SK-N-SH treated with all-trans-retinoic acid at 6 μM for 48 hours (cell line): Measurements from ENCODE around the gene RASSF5.

Source experiments
- CSDC2 ChIP-seq: fragments of 250-450 bp; sonication (Bioruptor Pico); IDR thresholded peaks from 2 replicates; pipeline ENCODE4 v1.5.0; 2020; ENCODE audit warnings: mild to moderate bottlenecking, moderate library complexity
- RARB ChIP-seq: fragments of 250-450 bp; sonication (Bioruptor Pico); IDR thresholded peaks from 2 replicates; pipeline ENCODE4 v1.8.0; 2021; ENCODE audit warnings: mild to moderate bottlenecking, moderate library complexity
- ZC3H10 ChIP-seq: fragments of 250-450 bp; sonication (Bioruptor Pico); IDR thresholded peaks from 2 replicates; pipeline ENCODE4 v1.5.1; 2021; ENCODE audit warnings: mild to moderate bottlenecking, moderate library complexity
- ZFP30 ChIP-seq: fragments of 450-650 bp; formaldehyde crosslinking; IDR thresholded peaks from 2 replicates; pipeline ENCODE4 v1.5.0; 2022; ENCODE audit warnings: mild to moderate bottlenecking, moderate library complexity
- ZNF70 ChIP-seq: fragments of 450-650 bp; formaldehyde crosslinking; IDR thresholded peaks from 2 replicates; pipeline ENCODE4 v1.5.0; 2020; ENCODE audit warnings: mild to moderate bottlenecking, moderate library complexity
- TF ChIP-seq, protein P1 (sequence below): fragments of 250-450 bp; sonication (Bioruptor Pico); IDR thresholded peaks from 2 replicates; pipeline ENCODE4 v1.8.0; 2020; ENCODE audit warnings: mild to moderate bottlenecking, moderate library complexity, borderline replicate concordance
- TF ChIP-seq, protein P2 (sequence below): fragments of 250-450 bp; sonication (Bioruptor Pico); IDR thresholded peaks from 2 replicates; pipeline ENCODE4 v1.5.1; 2020; ENCODE audit warnings: low read depth, mild to moderate bottlenecking, moderate library complexity

DNA sequence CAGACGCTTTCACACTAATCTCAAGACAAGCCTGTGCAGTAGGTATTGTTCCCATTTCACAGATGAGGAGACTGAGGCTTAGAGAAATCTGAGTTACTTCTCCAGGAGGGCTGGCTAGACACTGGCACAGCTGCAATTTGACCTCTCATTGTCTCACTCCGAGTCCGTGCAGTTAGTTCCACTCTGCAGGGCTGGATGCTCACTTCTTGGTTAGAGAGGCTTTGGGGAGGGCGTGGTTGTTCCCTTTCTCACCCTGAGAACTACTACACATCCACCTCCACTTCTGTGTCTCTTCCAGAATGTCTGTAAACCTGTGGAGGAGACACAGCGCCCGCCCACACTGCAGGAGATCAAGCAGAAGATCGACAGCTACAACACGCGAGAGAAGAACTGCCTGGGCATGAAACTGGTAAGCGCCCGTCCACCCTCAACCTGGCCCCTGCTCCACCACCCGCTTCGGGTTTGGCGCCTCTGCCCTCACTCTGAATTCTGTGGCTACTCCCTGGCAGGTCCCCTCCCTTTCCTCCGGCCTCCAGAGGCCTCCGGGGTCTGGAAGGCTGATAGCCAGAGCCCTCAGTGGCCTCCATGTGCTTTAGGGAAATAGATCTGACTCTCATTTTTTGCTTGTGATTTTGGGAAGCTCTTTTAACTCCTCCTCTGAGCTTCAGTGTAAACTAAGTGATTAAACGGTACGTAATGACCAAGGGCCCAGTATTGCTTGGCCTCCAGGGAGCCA, 75.8 kb downstream of the RASSF5 start:
- TF ChIP-seq CSDC2 (CRISPR knock-in tag) = no peak
- TF ChIP-seq RARB (CRISPR knock-in tag) = no peak
- TF ChIP-seq, protein P1, sequence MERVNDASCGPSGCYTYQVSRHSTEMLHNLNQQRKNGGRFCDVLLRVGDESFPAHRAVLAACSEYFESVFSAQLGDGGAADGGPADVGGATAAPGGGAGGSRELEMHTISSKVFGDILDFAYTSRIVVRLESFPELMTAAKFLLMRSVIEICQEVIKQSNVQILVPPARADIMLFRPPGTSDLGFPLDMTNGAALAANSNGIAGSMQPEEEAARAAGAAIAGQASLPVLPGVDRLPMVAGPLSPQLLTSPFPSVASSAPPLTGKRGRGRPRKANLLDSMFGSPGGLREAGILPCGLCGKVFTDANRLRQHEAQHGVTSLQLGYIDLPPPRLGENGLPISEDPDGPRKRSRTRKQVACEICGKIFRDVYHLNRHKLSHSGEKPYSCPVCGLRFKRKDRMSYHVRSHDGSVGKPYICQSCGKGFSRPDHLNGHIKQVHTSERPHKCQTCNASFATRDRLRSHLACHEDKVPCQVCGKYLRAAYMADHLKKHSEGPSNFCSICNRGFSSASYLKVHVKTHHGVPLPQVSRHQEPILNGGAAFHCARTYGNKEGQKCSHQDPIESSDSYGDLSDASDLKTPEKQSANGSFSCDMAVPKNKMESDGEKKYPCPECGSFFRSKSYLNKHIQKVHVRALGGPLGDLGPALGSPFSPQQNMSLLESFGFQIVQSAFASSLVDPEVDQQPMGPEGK = no peak
- TF ChIP-seq ZFP30 (CRISPR knock-in tag) = no peak
- no peak for TF ChIP-seq ZNF70 (CRISPR knock-in tag)
- no peak for TF ChIP-seq ZC3H10 (CRISPR knock-in tag)
- TF ChIP-seq, protein P2, sequence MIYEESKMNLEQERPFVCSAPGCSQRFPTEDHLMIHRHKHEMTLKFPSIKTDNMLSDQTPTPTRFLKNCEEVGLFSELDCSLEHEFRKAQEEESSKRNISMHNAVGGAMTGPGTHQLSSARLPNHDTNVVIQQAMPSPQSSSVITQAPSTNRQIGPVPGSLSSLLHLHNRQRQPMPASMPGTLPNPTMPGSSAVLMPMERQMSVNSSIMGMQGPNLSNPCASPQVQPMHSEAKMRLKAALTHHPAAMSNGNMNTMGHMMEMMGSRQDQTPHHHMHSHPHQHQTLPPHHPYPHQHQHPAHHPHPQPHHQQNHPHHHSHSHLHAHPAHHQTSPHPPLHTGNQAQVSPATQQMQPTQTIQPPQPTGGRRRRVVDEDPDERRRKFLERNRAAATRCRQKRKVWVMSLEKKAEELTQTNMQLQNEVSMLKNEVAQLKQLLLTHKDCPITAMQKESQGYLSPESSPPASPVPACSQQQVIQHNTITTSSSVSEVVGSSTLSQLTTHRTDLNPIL (CRISPR knock-in tag) = no peak
